GM12878 (cell line): ENCODE results near the gene DHDDS.

Source experiments
- HDGF ChIP-seq: fragments of 450-650 bp; IDR thresholded peaks from 2 replicates; pipeline ENCODE4 v1.6.1; 2016; ENCODE audit warnings: antibody characterized with exemption
- NFYA ChIP-seq: IDR thresholded peaks from 2 replicates; pipeline ENCODE4 v1.6.1; 2011; ENCODE audit warnings: low read depth, mild to moderate bottlenecking, low read length, improper control_type of control experiment, borderline replicate concordance
- SMAD5 ChIP-seq: IDR thresholded peaks from 2 replicates; pipeline ENCODE4 v1.6.1; 2016; ENCODE audit warnings: antibody characterized with exemption, low read depth
- SUZ12 ChIP-seq: fragments of 200-600 bp; sonication (generic); IDR thresholded peaks from one replicate; pipeline ENCODE4 v1.6.1; 2018; ENCODE audit warnings: antibody characterized with exemption, mild to moderate bottlenecking; ENCODE audit not compliant: unreplicated experiment
- TF ChIP-seq, protein P1 (sequence below), 3 experiments: IDR thresholded peaks in 2 of 3; conservative IDR thresholded peaks in 1 of 3; 2 replicates each; pipeline ENCODE4 v1.5.1; 2011; ENCODE audit warnings: low read depth in 3 of 3, low read length in 3 of 3, mild to moderate bottlenecking in 3 of 3, control low read depth in 2 of 3, moderate library complexity in 2 of 3, inconsistent platforms in 1 of 3, mixed read lengths in 1 of 3; ENCODE audit not compliant: control insufficient read depth in 2 of 3, insufficient read depth in 1 of 3; ENCODE audit errors: extremely low read depth in 1 of 3
- TF ChIP-seq, protein P2 (sequence below): IDR thresholded peaks from 2 replicates; pipeline ENCODE4 v1.6.1; 2011; ENCODE audit warnings: low read depth, mild to moderate bottlenecking, low read length, moderate library complexity, borderline replicate concordance; ENCODE audit errors: extremely low read depth
- TF ChIP-seq, protein P3 (sequence below): fragments of 450-650 bp; IDR thresholded peaks from 2 replicates; pipeline ENCODE4 v1.6.1; 2017; ENCODE audit warnings: mild to moderate bottlenecking, low read depth, inconsistent platforms; ENCODE audit not compliant: poor library complexity, severe bottlenecking

DNA sequence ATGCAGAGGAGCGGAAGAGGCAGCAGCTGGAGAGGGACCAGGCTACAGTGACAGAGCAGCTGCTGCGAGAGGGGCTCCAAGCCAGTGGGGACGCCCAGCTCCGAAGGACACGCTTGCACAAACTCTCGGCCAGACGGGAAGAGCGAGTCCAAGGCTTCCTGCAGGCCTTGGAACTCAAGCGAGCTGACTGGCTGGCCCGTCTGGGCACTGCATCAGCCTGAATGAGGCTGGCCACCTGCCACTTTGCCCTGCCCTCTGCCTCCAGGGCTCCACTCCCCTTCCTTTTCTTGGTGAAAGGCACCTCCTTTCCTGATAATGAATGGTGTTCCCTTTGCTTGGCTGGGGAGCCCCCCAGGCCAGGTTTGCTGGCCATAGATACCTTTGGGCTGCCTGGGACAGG lies 36.8 kb downstream of the DHDDS start:
- TF ChIP-seq NFYA (no peak), SMAD5 (no peak), HDGF (no peak), SUZ12 (no peak)
- TF ChIP-seq, protein P1, sequence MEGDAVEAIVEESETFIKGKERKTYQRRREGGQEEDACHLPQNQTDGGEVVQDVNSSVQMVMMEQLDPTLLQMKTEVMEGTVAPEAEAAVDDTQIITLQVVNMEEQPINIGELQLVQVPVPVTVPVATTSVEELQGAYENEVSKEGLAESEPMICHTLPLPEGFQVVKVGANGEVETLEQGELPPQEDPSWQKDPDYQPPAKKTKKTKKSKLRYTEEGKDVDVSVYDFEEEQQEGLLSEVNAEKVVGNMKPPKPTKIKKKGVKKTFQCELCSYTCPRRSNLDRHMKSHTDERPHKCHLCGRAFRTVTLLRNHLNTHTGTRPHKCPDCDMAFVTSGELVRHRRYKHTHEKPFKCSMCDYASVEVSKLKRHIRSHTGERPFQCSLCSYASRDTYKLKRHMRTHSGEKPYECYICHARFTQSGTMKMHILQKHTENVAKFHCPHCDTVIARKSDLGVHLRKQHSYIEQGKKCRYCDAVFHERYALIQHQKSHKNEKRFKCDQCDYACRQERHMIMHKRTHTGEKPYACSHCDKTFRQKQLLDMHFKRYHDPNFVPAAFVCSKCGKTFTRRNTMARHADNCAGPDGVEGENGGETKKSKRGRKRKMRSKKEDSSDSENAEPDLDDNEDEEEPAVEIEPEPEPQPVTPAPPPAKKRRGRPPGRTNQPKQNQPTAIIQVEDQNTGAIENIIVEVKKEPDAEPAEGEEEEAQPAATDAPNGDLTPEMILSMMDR (IDR thresholded peaks at IDR 0.05 in 2 of 3, conservative IDR thresholded peaks at IDR 0.05 in 1 of 3; ENCODE audit: control insufficient read depth in 2 of 3, extremely low read depth in 1 of 3, insufficient read depth in 1 of 3, low read depth in 3 of 3, low read length in 3 of 3): no peak
- TF ChIP-seq, protein P2, sequence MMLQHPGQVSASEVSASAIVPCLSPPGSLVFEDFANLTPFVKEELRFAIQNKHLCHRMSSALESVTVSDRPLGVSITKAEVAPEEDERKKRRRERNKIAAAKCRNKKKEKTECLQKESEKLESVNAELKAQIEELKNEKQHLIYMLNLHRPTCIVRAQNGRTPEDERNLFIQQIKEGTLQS: no peak
- TF ChIP-seq, protein P3, sequence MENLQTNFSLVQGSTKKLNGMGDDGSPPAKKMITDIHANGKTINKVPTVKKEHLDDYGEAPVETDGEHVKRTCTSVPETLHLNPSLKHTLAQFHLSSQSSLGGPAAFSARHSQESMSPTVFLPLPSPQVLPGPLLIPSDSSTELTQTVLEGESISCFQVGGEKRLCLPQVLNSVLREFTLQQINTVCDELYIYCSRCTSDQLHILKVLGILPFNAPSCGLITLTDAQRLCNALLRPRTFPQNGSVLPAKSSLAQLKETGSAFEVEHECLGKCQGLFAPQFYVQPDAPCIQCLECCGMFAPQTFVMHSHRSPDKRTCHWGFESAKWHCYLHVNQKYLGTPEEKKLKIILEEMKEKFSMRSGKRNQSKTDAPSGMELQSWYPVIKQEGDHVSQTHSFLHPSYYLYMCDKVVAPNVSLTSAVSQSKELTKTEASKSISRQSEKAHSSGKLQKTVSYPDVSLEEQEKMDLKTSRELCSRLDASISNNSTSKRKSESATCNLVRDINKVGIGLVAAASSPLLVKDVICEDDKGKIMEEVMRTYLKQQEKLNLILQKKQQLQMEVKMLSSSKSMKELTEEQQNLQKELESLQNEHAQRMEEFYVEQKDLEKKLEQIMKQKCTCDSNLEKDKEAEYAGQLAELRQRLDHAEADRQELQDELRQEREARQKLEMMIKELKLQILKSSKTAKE: no peak
